ENCODE data around the gene RBBP7.

GRCh38 chrX:16868920-16869319, 1.2 kb downstream of the RBBP7 start:
- TF ChIP-seq MAX (IDR thresholded peaks at IDR 0.05) (no peak), CTCF (IDR thresholded peaks at IDR 0.05; ENCODE audit: control extremely low read depth in 1 of 3, insufficient read depth in 1 of 3, low read depth in 1 of 3, low read length in 3 of 3) (no peak), RBBP5 (IDR thresholded peaks at IDR 0.05; ENCODE audit: borderline replicate concordance, low read depth, low read length) (no peak), POLR2A (IDR thresholded peaks at IDR 0.05; ENCODE audit: control extremely low read depth in 1 of 2, low read depth in 2 of 2, low read length in 2 of 2) (no peak), RFX5 (IDR thresholded peaks at IDR 0.05; ENCODE audit: borderline replicate concordance, low read depth, low read length) (no peak), PHF8 (conservative IDR thresholded peaks at IDR 0.05; ENCODE audit: low read depth, low read length) (no peak), SIN3A (conservative IDR thresholded peaks at IDR 0.05 in 1 of 2, IDR thresholded peaks at IDR 0.05 in 1 of 2; ENCODE audit: low read depth in 1 of 2, low read length in 2 of 2) (no peak), CREB1 (IDR thresholded peaks at IDR 0.05) (no peak)

Measured in H1 (cell line).